HFF-Myc (cell line): ENCODE measurements around the gene HDAC10.

Experiments
- DNase-seq: peaks from one replicate; pipeline ENCODE4 v3.0.0-alpha.2; 2011; ENCODE audit warnings: low read depth; ENCODE audit errors: extremely low read depth
- H3K4me3 ChIP-seq: replicated peaks from 2 replicates; pipeline ENCODE4 v1.5.1; 2011; ENCODE audit warnings: low read depth, mild to moderate bottlenecking, control low read depth, low read length
- CTCF ChIP-seq: IDR thresholded peaks from 2 replicates; pipeline ENCODE4 v1.5.1; 2012; ENCODE audit warnings: mild to moderate bottlenecking, low read depth, low read length, control low read depth; ENCODE audit errors: missing control alignments

Gene HDAC10

GRCh38 chr22:50264104-50264745 lies 13.2 kb upstream of the HDAC10 start:
- no peak for DNase-seq
- TF ChIP-seq CTCF, result no peak
- no peak overlapping the region for H3K4me3 ChIP-seq

GRCh38 chr22:50262973-50263617 lies 12.0 kb upstream of the HDAC10 start:
- TF ChIP-seq CTCF, result no peak
- DNase-seq, result no peak
- no peak overlapping the region for H3K4me3 ChIP-seq

- no peak for DNase-seq
- H3K4me3 ChIP-seq, result no peak overlapping the region
- no peak for TF ChIP-seq CTCF
Observed at GRCh38 chr22:50262460-50262911, 11.4 kb upstream of the HDAC10 start.

- no peak for DNase-seq
- H3K4me3 ChIP-seq, result peak within 1 kb of the TSS; percentile 62
- TF ChIP-seq CTCF, result no peak
Observed at GRCh38 chr22:50261615-50262459, 10.8 kb upstream of the HDAC10 start, which contains the start of gene MAPK12. Gene MAPK12, minus strand, starts transcription at chr22:50261683. Its CDS starts 174 bp downstream, at chr22:50261509.

- peak overlapping the region; percentile 62 for H3K4me3 ChIP-seq
- no peak for DNase-seq
- no peak for TF ChIP-seq CTCF
Observed at GRCh38 chr22:50260801-50261614, 9.9 kb upstream of the HDAC10 start.

- TF ChIP-seq CTCF, result no peak
- H3K4me3 ChIP-seq, result peak overlapping the region; percentile 62
- DNase-seq, result no peak
Observed at GRCh38 chr22:50260434-50260800, 9.4 kb upstream of the HDAC10 start.
